Measurements from ENCODE around the gene TJP2.

Gene TJP2

GRCh38 chr9:69313175-69313574, 139.1 kb downstream of the TJP2 start:
- FAIRE-seq, result no peak
- no peak for TF ChIP-seq POLR2A (IDR thresholded peaks at IDR 0.05; ENCODE audit: low read depth, low read length)
- DNase-seq (ENCODE audit: insufficient read length, low spot score), result no peak

GRCh38 chr9:69314547-69314946, 140.5 kb downstream of the TJP2 start:
- DNase-seq (ENCODE audit: insufficient read length, low spot score), result no peak
- no peak for FAIRE-seq
- TF ChIP-seq POLR2A (IDR thresholded peaks at IDR 0.05; ENCODE audit: low read depth, low read length), result no peak

- FAIRE-seq (no peak), DNase-seq (ENCODE audit: insufficient read length, low spot score) (no peak)
- no peak for TF ChIP-seq POLR2A (IDR thresholded peaks at IDR 0.05; ENCODE audit: low read depth, low read length)
These were observed 143.0 kb downstream of the TJP2 start for GRCh38 chr9:69317081-69317480.

DNA sequence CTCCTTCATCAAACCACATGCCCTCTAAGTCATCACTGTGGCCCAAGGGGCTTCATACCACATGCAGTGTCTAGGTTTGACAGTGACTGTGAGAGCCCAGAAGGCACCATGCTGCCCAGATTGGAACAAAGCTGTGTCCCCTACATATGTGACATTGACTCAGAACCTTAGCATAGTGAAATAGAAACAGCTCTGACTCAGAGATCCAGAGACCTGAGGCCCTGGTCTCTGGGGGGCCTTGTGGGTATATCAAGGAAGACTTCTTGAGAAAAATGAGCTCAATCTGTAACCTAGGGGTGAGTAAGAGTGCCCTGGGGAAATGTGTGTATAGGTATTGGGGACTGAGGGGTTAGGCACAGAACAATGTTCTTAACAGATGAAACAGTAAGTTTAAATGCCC, 143.8 kb downstream of the TJP2 start:
- no peak for DNase-seq (ENCODE audit: insufficient read length, low spot score)
- FAIRE-seq, result no peak
- no peak for TF ChIP-seq POLR2A (IDR thresholded peaks at IDR 0.05; ENCODE audit: low read depth, low read length)

- FAIRE-seq, result no peak
- DNase-seq (ENCODE audit: insufficient read length, low spot score), result no peak
- TF ChIP-seq POLR2A (IDR thresholded peaks at IDR 0.05; ENCODE audit: low read depth, low read length), result no peak
These were observed 145.4 kb downstream of the TJP2 start for GRCh38 chr9:69319324-69320025.

- FAIRE-seq (no peak), DNase-seq (ENCODE audit: insufficient read length, low spot score) (no peak)
- no peak for TF ChIP-seq POLR2A (IDR thresholded peaks at IDR 0.05; ENCODE audit: low read depth, low read length)
These were observed 148.2 kb downstream of the TJP2 start for GRCh38 chr9:69322256-69322655.

DNA sequence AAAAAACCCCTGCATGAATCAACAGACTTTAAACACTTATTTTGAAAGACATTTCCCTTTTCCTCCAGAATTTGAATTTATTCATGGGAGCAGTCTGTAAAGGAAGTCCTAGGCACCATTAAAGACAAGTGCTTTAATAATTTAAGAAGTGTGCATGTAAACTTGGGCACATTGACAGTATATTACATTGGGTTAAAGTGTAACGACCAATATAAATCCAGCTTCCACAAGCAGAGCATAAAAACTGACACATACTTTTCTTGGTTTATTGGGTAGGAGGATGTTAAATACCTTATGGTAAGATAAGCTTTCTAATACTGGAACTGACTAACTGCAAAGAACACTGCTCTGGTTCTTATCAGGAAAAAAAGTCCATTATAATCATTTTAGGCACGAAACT, 149.8 kb downstream of the TJP2 start:
- no peak for DNase-seq (ENCODE audit: insufficient read length, low spot score)
- no peak for TF ChIP-seq POLR2A (IDR thresholded peaks at IDR 0.05; ENCODE audit: low read depth, low read length)
- no peak for FAIRE-seq

Data from H54 (cell line).